ENCODE measurements around the gene FHIT.

Gene FHIT

GRCh38 chr3:60501314-60501713 lies 749.9 kb downstream of the FHIT start:
- no peak for DNase-seq (ENCODE audit: low read depth in 2 of 2)

- DNase-seq (ENCODE audit: low read depth in 2 of 2), result no peak
Measured at GRCh38 chr3:60497902-60498301, 753.4 kb downstream of the FHIT start.

- DNase-seq (ENCODE audit: low read depth in 2 of 2), result no peak
Measured at GRCh38 chr3:60490992-60491391, 760.3 kb downstream of the FHIT start.

GRCh38 chr3:60475096-60475495 lies 776.2 kb downstream of the FHIT start:
- no peak for DNase-seq (ENCODE audit: low read depth in 2 of 2)

GRCh38 chr3:60469481-60469880 lies 781.8 kb downstream of the FHIT start:
- no peak for DNase-seq (ENCODE audit: low read depth in 2 of 2)

- no peak for DNase-seq (ENCODE audit: low read depth in 2 of 2)
Measured at GRCh38 chr3:60463685-60464084, 787.6 kb downstream of the FHIT start.

GRCh38 chr3:60461267-60461666 lies 790.0 kb downstream of the FHIT start:
- no peak for DNase-seq (ENCODE audit: low read depth in 2 of 2)

GRCh38 chr3:60456180-60456579 lies 795.1 kb downstream of the FHIT start:
- DNase-seq (ENCODE audit: low read depth in 2 of 2), result no peak

- DNase-seq (ENCODE audit: low read depth in 2 of 2), result no peak
Measured at GRCh38 chr3:60453326-60453725, 797.9 kb downstream of the FHIT start.

- DNase-seq (ENCODE audit: low read depth in 2 of 2), result no peak
Measured at GRCh38 chr3:60448696-60449095, 802.6 kb downstream of the FHIT start.

- DNase-seq (ENCODE audit: low read depth in 2 of 2), result no peak
Measured at GRCh38 chr3:60445446-60445845, 805.8 kb downstream of the FHIT start.

GRCh38 chr3:60444898-60445437 lies 806.3 kb downstream of the FHIT start:
- DNase-seq (ENCODE audit: low read depth in 2 of 2), result no peak

GRCh38 chr3:60440869-60441268 lies 810.4 kb downstream of the FHIT start:
- DNase-seq (ENCODE audit: low read depth in 2 of 2), result no peak

- no peak for DNase-seq (ENCODE audit: low read depth in 2 of 2)
Measured at GRCh38 chr3:60435941-60436650, 815.2 kb downstream of the FHIT start.

GRCh38 chr3:60434950-60435349 lies 816.3 kb downstream of the FHIT start:
- DNase-seq (ENCODE audit: low read depth in 2 of 2), result no peak

GRCh38 chr3:60434323-60434722 lies 816.9 kb downstream of the FHIT start:
- DNase-seq (ENCODE audit: low read depth in 2 of 2), result no peak

- no peak for DNase-seq (ENCODE audit: low read depth in 2 of 2)
Measured at GRCh38 chr3:60431599-60431958, 819.7 kb downstream of the FHIT start.

- no peak for DNase-seq (ENCODE audit: low read depth in 2 of 2)
Measured at GRCh38 chr3:60430205-60430604, 821.0 kb downstream of the FHIT start.

- DNase-seq (ENCODE audit: low read depth in 2 of 2), result no peak
Measured at GRCh38 chr3:60427109-60427508, 824.1 kb downstream of the FHIT start.

GRCh38 chr3:60424942-60425341 lies 826.3 kb downstream of the FHIT start:
- no peak for DNase-seq (ENCODE audit: low read depth in 2 of 2)

- no peak for DNase-seq (ENCODE audit: low read depth in 2 of 2)
Measured at GRCh38 chr3:60424034-60424433, 827.2 kb downstream of the FHIT start.

GRCh38 chr3:60423556-60423955 lies 827.7 kb downstream of the FHIT start:
- DNase-seq (ENCODE audit: low read depth in 2 of 2), result no peak

- DNase-seq (ENCODE audit: low read depth in 2 of 2), result no peak
Measured at GRCh38 chr3:60421749-60422446, 829.4 kb downstream of the FHIT start.
